K562 treated with DMSO at 1 percent for 12 hours (cell line): ENCODE measurements around the gene ARPP21. TPM values are rescaled to one million over a fixed set of nuclear protein-coding genes. Genes with fewer than 3 reads are reported as not detected.

Experiments
- total RNA-seq: library from RNA; unstranded; fragments of 300-600 nt; gene quantifications from 2 replicates; pipeline ENCODE4 v1.2.3, GENCODE V29; 2022; ENCODE audit not compliant: insufficient read depth

The ARPP21 gene
- not detected in 2 replicates for total RNA-seq

DNA sequence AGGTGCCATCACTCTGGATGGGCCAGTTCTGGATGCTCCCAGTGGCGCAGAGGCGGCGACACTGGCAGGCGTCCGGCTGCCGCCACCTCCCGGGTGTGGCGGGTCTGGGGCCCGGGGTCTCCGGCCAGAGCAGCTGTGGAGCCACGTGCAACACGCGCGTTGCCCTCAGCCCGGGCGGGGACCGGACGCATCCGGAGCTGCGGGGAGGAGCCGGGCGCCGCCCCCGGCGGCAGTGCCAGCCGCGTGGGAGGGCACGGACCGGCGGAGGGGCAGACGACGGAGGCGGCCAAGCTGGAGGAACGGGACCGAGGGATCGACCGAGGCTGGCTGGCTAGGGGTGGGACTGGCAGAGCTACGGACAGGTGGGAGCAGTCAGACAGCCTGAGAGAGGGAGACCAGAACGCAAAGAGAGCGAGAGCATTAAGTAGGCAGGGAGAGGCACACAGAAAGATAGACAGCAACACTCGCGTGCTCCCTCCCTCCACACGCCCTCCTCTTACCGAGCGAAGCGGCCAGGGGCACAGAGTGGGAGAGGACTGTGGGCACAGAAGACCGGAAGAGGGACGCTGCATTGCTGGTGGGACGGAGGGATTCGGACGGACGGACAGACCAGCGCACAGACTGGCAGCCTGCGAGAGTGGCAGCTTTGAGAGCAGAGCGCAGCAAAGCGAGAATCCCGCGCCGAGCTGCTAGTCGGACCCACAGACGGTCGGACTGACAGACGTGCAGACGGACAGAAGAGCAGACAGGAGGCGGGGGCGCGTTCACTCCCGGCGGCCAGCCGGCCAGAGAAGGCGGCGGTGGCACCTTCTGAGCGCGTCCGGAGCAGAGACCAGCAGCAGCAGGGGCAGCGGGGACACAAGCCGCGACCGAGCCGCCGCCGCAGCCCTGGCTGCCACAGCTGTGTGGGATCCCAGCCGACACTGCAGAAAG, at the start of gene ARPP21:
Gene ARPP21 (plus strand): TSS at position 272 of the 933 bp plus-strand sequence. CDS start 42,227 bp downstream, outside the sequence.

